Chondrocyte (in vitro differentiated cells): ENCODE results near the gene EIF1AD. TPM values are rescaled to one million over a fixed set of nuclear protein-coding genes. Genes with fewer than 3 reads are reported as not detected.
"Not testable (repeated sequence)": the region's sequence is repeated elsewhere in the genome, so short reads cannot be mapped to it uniquely, and the experiment has no call there.

Source experiments
- DNase-seq: peaks from one replicate; pipeline ENCODE4 v3.0.0; 2021; ENCODE audit warnings: mixed read lengths, low spot score
- H3K27ac Mint-ChIP-seq: one replicate; pipeline ENCODE4 v1.8.0; 2021; ENCODE audit warnings: mild to moderate bottlenecking, moderate library complexity, mixed read lengths; ENCODE audit not compliant: unreplicated experiment
- H3K27me3 Mint-ChIP-seq: 2 replicates; pipeline ENCODE4 v1.8.0; 2021; ENCODE audit warnings: low read depth, mixed read lengths
- H3K36me3 Mint-ChIP-seq: 2 replicates; pipeline ENCODE4 v1.8.0; 2021; ENCODE audit warnings: low read depth, mixed read lengths
- H3K4me1 Mint-ChIP-seq: 2 replicates; pipeline ENCODE4 v1.8.0; 2021; ENCODE audit warnings: low read depth, mild to moderate bottlenecking, mixed read lengths
- H3K4me3 Mint-ChIP-seq: one replicate; pipeline ENCODE4 v1.8.0; 2021; ENCODE audit warnings: mild to moderate bottlenecking, moderate library complexity, mixed read lengths; ENCODE audit not compliant: unreplicated experiment
- H3K9me3 Mint-ChIP-seq: 2 replicates; pipeline ENCODE4 v1.8.0; 2021; ENCODE audit warnings: low read depth, mixed read lengths
- total RNA-seq: library from RNA; stranded (reverse); gene quantifications from 3 replicates; pipeline ENCODE4 v1.2.1, GENCODE V29; 2021
- TF ChIP-seq, protein P1 (sequence below): fragments of 200-600 bp; sonication (generic); IDR thresholded peaks from 2 replicates; pipeline ENCODE4 v1.5.0; 2021; ENCODE audit warnings: antibody characterized with exemption, mild to moderate bottlenecking, moderate library complexity

The EIF1AD gene
- total RNA-seq, 1 donor from 2014 or later = 34.0 TPM

DNA sequence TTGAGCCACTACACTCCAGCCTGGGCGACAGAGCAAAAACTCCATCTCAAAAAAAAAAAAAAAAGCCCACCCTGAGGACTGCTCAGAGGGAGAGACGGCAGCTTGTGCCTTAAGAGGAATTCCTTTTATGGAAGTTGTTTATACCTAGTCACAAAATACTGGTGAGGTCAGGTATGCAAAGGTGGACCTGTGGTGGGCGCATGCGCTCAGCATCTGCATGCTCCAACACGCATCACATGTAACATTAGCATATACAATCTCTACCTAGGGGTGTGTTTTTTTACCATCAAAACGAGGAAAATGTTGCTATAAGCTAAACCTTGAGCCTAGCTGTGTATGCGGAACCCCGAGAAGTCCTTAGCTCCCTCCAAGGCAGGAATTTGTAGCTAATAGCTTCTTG, 47.2 kb downstream of the EIF1AD start:
- TF ChIP-seq, protein P1, sequence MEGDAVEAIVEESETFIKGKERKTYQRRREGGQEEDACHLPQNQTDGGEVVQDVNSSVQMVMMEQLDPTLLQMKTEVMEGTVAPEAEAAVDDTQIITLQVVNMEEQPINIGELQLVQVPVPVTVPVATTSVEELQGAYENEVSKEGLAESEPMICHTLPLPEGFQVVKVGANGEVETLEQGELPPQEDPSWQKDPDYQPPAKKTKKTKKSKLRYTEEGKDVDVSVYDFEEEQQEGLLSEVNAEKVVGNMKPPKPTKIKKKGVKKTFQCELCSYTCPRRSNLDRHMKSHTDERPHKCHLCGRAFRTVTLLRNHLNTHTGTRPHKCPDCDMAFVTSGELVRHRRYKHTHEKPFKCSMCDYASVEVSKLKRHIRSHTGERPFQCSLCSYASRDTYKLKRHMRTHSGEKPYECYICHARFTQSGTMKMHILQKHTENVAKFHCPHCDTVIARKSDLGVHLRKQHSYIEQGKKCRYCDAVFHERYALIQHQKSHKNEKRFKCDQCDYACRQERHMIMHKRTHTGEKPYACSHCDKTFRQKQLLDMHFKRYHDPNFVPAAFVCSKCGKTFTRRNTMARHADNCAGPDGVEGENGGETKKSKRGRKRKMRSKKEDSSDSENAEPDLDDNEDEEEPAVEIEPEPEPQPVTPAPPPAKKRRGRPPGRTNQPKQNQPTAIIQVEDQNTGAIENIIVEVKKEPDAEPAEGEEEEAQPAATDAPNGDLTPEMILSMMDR = no peak
- no peak for DNase-seq
- Mint-ChIP-seq H3K27me3 (no peaks in the 10 kb centered on the region), H3K4me3 (no peak overlapping the region), H3K27ac (no peak overlapping the region), H3K9me3 (no peaks in the 10 kb centered on the region), H3K4me1 (no peaks in the 10 kb centered on the region), H3K36me3 (no peaks in the 10 kb centered on the region)

DNA sequence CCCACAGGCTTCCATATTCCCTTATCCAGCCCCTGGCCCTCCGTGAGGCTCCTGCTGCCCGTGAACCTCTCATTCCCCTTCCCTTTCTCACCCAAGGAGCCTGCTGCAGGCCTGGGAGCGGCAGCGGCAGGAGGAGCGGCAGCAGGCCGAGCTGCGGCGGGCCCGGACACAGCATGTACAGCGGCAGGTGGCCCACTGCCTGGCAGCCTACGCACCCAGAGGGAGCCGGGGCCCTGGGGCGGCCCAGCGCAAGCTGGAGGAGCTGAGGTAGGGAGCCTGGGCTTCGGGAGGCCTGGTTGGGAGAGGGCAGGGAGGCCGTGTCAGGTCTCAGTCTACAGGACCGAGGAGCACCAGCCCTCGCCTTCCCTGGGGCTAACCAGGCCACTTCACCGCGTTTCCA, 48.5 kb downstream of the EIF1AD start:
- TF ChIP-seq, protein P1 = no peak
- Mint-ChIP-seq H3K27ac (no peak overlapping the region), H3K4me3 (no peak overlapping the region), H3K27me3 (peaks cover 3% of the 10 kb centered on the region), H3K9me3 (no peaks in the 10 kb centered on the region), H3K36me3 (no peaks in the 10 kb centered on the region), H3K4me1 (no peaks in the 10 kb centered on the region)
- DNase-seq = no peak

DNA sequence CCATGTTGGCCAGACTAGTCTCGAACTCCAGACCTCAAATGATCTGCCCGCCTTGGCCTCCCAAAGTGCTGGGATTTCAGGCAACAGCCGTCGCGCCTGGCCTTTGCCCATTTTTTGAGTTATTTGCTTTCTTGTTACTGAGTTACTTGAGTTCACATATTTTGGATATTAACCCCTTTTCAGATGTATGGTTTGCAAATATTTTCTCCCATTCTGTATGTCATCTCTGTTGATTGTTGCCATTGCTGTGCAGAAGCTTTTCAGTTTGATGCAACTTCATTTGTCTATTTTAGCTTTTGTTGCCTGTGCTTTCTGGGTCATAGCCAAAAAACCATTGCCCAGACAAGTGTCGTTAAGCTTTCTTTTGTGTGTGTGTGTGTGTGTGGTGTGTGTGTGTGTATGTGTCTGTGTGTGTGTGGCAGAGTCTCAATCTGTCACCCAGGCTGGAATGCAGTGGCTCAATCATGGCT, 49.9 kb downstream of the EIF1AD start:
- Mint-ChIP-seq H3K9me3 (no peaks in the 10 kb centered on the region), H3K27me3 (peaks cover 3% of the 10 kb centered on the region), H3K4me3 (no peak overlapping the region), H3K36me3 (no peaks in the 10 kb centered on the region), H3K4me1 (no peaks in the 10 kb centered on the region), H3K27ac (no peak overlapping the region)
- DNase-seq = no peak
- TF ChIP-seq, protein P1 = no peak

DNA sequence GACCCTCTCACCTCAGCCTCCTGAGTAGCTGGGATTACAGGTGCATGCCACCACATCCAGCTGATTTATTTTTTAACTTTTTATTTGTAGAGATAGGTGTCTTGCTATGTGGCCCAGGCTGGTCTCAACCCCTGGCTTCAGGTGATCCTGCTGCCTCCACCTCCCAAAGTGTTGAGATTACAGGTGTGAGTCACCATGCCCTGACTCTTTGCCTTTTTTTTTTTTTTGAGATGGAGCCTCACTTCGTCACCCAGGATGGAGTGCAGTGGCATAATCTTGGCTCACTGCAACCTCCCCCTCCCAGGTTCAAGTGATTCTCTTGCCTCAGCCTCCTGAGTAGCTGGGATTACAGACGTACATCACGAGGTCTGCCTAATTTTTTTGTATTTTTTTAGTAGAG, 50.3 kb downstream of the EIF1AD start:
- not testable (repeated sequence) for H3K4me3 Mint-ChIP-seq, H3K27ac Mint-ChIP-seq, H3K27me3 Mint-ChIP-seq, DNase-seq, H3K36me3 Mint-ChIP-seq, H3K4me1 Mint-ChIP-seq, H3K9me3 Mint-ChIP-seq

DNA sequence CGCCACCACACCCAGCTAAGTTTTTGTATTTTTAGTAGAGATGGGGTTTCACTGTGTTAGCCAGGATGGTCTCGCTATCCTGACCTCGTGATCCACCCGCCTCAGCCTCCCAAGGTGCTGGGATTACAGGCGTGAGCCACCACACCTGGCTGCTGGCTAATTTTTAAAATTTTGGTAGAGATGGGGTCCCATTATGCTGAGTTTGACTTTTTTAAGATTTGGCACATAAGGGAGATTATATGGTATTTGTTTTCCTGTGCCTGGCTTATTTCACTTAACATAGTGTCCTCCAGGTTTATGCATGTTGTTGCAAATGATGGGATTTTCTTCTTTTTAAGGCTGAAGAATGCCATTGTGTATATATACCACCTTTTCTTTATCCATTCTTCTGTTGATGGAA, 51.2 kb downstream of the EIF1AD start:
- H3K27me3 Mint-ChIP-seq, H3K9me3 Mint-ChIP-seq, DNase-seq, H3K27ac Mint-ChIP-seq, H3K36me3 Mint-ChIP-seq, H3K4me3 Mint-ChIP-seq, H3K4me1 Mint-ChIP-seq: not testable (repeated sequence)

DNA sequence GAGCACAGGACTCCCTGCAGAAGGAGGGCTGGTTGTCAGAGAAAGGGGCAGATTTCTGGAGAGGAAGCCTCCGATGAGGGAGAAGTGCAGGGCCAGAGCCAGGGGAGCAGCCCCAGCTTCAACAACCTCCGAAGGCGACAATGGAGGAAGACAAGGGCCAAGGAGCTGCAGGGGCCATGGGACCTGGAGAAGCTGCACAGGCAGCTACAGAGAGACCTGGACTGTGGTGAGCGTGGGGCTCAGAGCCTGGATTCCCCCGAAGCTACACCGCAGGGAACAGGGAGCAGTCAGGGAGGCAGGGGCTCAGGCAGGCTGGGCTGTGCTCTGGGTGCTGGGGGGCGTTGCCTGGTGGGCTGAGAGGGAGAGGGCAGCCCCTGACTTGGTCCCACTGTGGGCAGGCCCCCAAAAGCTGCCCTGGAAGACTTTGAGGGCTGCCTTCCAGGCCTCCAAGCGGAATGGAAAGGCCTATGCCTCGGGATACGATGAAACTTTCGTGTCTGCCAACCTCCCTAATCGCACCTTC, 54.3 kb downstream of the EIF1AD start:
- no peak overlapping the region for H3K4me3 Mint-ChIP-seq
- no peak for DNase-seq
- no peaks in the 10 kb centered on the region for H3K9me3 Mint-ChIP-seq
- TF ChIP-seq, protein P1 = no peak
- H3K36me3 Mint-ChIP-seq = no peaks in the 10 kb centered on the region
- H3K4me1 Mint-ChIP-seq = no peaks in the 10 kb centered on the region
- no peak overlapping the region for H3K27ac Mint-ChIP-seq
- peaks cover 3% of the 10 kb centered on the region for H3K27me3 Mint-ChIP-seq
